Activated CD4-positive, alpha-beta T cell treated with anti-CD3 and anti-CD28 coated beads, Interleukin-2, amount 10 ng/mL, durations not matched to agents 7 days and 5 days (primary cell): ENCODE data around the gene MTURN. TPM values are rescaled to one million over a fixed set of nuclear protein-coding genes. Genes with fewer than 3 reads are reported as not detected.
A peak's percentile ranks its signal among the peaks of the same experiment; 100 is the strongest.

Experiments used
- CTCF ChIA-PET: fragments of 350-600 bp; sonication (Branson Sonifier 250); formaldehyde crosslinking; loops from one replicate; lab custom pipeline; 2021; ENCODE audit warnings: antibody characterized with exemption; lab: Charles Lee
- POLR2A ChIA-PET: fragments of 350-600 bp; sonication (Branson Sonifier 250); formaldehyde crosslinking; loops from one replicate; lab custom pipeline; 2021; ENCODE audit warnings: antibody characterized with exemption; lab: Charles Lee
- DNase-seq: peaks from one replicate; pipeline ENCODE4 v3.0.0-alpha.2; 2020
- H3K27ac Mint-ChIP-seq: one replicate; pipeline ENCODE4 v1.8.0; 2021; ENCODE audit warnings: mild to moderate bottlenecking, moderate library complexity, mixed read lengths
- H3K27me3 Mint-ChIP-seq: one replicate; pipeline ENCODE4 v1.8.0; 2021; ENCODE audit warnings: mixed read lengths
- H3K36me3 Mint-ChIP-seq: one replicate; pipeline ENCODE4 v1.8.0; 2021; ENCODE audit warnings: low read depth, mixed read lengths
- H3K4me1 Mint-ChIP-seq: one replicate; pipeline ENCODE4 v1.8.0; 2021; ENCODE audit warnings: mixed read lengths
- H3K4me3 Mint-ChIP-seq: one replicate; pipeline ENCODE4 v1.8.0; 2021; ENCODE audit warnings: mild to moderate bottlenecking, moderate library complexity, mixed read lengths
- H3K9me3 Mint-ChIP-seq: one replicate; pipeline ENCODE4 v1.8.0; 2021; ENCODE audit warnings: mixed read lengths
- total RNA-seq, 2 experiments: library from RNA; stranded (reverse); gene quantifications; one replicate each; pipeline ENCODE4 v1.2.3, GENCODE V29; 2021

The MTURN gene
- total RNA-seq, 2 experiments from 2014 or later = 3.7 to 4.1 TPM

- peaks cover 45% of the 10 kb centered on the region for H3K4me1 Mint-ChIP-seq
- no peak for DNase-seq
- H3K36me3 Mint-ChIP-seq = peaks cover 1% of the 10 kb centered on the region
- CTCF ChIA-PET = interaction anchor here (1.4 kb wide), 1 partner anchor 9 kb away, joined by 4 read pairs; no protein-coding TSS in a partner anchor
- H3K27ac Mint-ChIP-seq = peak overlapping the region; percentile 14
- POLR2A ChIA-PET = interaction anchor here (0.7 kb wide), 1 partner anchor 55 kb away, joined by 4 read pairs; no protein-coding TSS in a partner anchor
- no peaks in the 10 kb centered on the region for H3K27me3 Mint-ChIP-seq
- no peak overlapping the region for H3K4me3 Mint-ChIP-seq
- H3K9me3 Mint-ChIP-seq = no peaks in the 10 kb centered on the region
Observed at GRCh38 chr7:30155481-30155880, 20.7 kb downstream of the MTURN start.

GRCh38 chr7:30157204-30157603 lies 22.4 kb downstream of the MTURN start:
- H3K27ac Mint-ChIP-seq = peak overlapping the region; percentile 77
- H3K4me1 Mint-ChIP-seq = peaks cover 60% of the 10 kb centered on the region
- DNase-seq = peak; percentile 67
- ChIA-PET POLR2A (no interaction called here), CTCF (interaction anchor here (1.2 to 2.2 kb wide), 2 partner anchors 11 to 23 kb away, joined by 3 to 7 read pairs; partner anchors contain the start of gene MTURN)
- no peak overlapping the region for H3K4me3 Mint-ChIP-seq
- H3K9me3 Mint-ChIP-seq = no peaks in the 10 kb centered on the region
- peaks cover 1% of the 10 kb centered on the region for H3K36me3 Mint-ChIP-seq
- H3K27me3 Mint-ChIP-seq = no peaks in the 10 kb centered on the region

DNA sequence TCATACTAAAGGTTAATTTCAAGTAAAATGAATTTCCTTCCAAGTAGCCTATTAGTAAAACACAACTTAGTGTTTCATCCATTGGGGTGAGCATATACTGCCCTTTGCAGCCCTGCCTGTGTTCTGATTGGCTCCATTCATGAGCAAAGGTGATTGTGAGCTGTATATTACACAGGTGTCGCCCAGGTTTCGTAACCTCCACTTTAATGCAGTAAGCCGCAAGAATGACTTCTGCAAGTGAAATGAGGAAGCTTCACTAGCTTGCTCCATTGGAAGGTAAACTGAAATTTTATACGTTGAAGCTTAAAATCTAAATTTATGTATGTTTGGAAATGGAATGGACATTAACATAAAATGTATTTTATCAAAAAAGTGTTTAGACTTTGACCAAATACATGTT lies 24.4 kb downstream of the MTURN start:
- no peak overlapping the region for H3K27ac Mint-ChIP-seq
- H3K36me3 Mint-ChIP-seq = no peaks in the 10 kb centered on the region
- POLR2A ChIA-PET = no interaction called here
- H3K4me3 Mint-ChIP-seq = no peak overlapping the region
- H3K4me1 Mint-ChIP-seq = peaks cover 78% of the 10 kb centered on the region
- CTCF ChIA-PET = interaction anchor here (1.5 kb wide), 1 partner anchor 13 kb away, joined by 3 read pairs; no protein-coding TSS in a partner anchor
- H3K9me3 Mint-ChIP-seq = no peaks in the 10 kb centered on the region
- no peaks in the 10 kb centered on the region for H3K27me3 Mint-ChIP-seq
- DNase-seq = no peak

DNA sequence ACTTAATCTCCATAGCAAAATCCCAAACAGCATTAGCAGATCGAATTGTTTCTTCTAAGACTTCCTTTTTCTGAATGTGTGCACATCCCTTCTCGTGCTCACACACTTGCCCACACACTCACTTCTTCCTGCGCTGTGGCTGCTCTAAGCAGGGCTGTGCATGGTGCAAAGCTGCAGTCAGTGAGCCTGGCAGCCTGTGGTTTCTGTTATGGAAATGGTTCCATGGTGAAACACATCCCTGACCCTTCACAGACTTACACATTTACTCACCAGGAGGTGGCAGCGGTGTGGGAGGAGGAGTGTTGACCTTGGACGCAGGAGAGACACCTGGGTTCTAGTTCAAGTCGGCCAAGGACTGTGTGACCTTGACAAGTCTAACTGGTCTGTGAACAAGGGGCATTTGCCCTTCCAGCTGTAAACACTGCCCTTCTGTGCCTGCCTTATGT lies 24.9 kb downstream of the MTURN start:
- peak; percentile 45 for DNase-seq
- Mint-ChIP-seq H3K27ac (peak overlapping the region; percentile 51), H3K4me1 (peaks cover 83% of the 10 kb centered on the region), H3K9me3 (no peaks in the 10 kb centered on the region), H3K27me3 (no peaks in the 10 kb centered on the region), H3K36me3 (no peaks in the 10 kb centered on the region), H3K4me3 (no peak overlapping the region)
- POLR2A ChIA-PET = no interaction called here
- CTCF ChIA-PET = interaction anchor here (1.5 kb wide), 1 partner anchor 14 kb away, joined by 3 read pairs; no protein-coding TSS in a partner anchor

- Mint-ChIP-seq H3K4me1 (peaks cover 82% of the 10 kb centered on the region), H3K36me3 (no peaks in the 10 kb centered on the region), H3K9me3 (no peaks in the 10 kb centered on the region), H3K27me3 (no peaks in the 10 kb centered on the region), H3K4me3 (no peak overlapping the region), H3K27ac (peak overlapping the region; percentile 51)
- CTCF ChIA-PET = interaction anchor here (1.5 kb wide), 1 partner anchor 14 kb away, joined by 3 read pairs; no protein-coding TSS in a partner anchor
- POLR2A ChIA-PET = no interaction called here
- DNase-seq = no peak
Observed at GRCh38 chr7:30160329-30160728, 25.5 kb downstream of the MTURN start.

GRCh38 chr7:30162133-30162532 lies 27.3 kb downstream of the MTURN start:
- no peak for DNase-seq
- Mint-ChIP-seq H3K4me3 (peak overlapping the region; percentile 44), H3K9me3 (no peaks in the 10 kb centered on the region), H3K27ac (peak overlapping the region; percentile 88), H3K27me3 (no peaks in the 10 kb centered on the region), H3K4me1 (peaks cover 70% of the 10 kb centered on the region), H3K36me3 (no peaks in the 10 kb centered on the region)
- ChIA-PET CTCF (interaction anchor here (0.7 to 2.0 kb wide), 4 partner anchors 9 to 161 kb away, joined by 3 to 5 read pairs (median 4); no protein-coding TSS in a partner anchor), POLR2A (no interaction called here)

- ChIA-PET CTCF (interaction anchor here (0.7 to 2.0 kb wide), 4 partner anchors 10 to 160 kb away, joined by 3 to 5 read pairs (median 4); no protein-coding TSS in a partner anchor), POLR2A (no interaction called here)
Observed at GRCh38 chr7:30162622-30163124, 27.9 kb downstream of the MTURN start.

GRCh38 chr7:30163231-30163894 lies 28.6 kb downstream of the MTURN start:
- H3K36me3 Mint-ChIP-seq = no peaks in the 10 kb centered on the region
- peak overlapping the region; percentile 48 for H3K4me3 Mint-ChIP-seq
- peak overlapping the region; percentile 88 for H3K27ac Mint-ChIP-seq
- H3K9me3 Mint-ChIP-seq = no peaks in the 10 kb centered on the region
- peak; percentile 27 for DNase-seq
- peaks cover 59% of the 10 kb centered on the region for H3K4me1 Mint-ChIP-seq
- H3K27me3 Mint-ChIP-seq = no peaks in the 10 kb centered on the region
- ChIA-PET POLR2A (no interaction called here), CTCF (interaction anchor here (0.6 to 1.5 kb wide), 3 partner anchors 15 to 154 kb away, joined by 3 read pairs; no protein-coding TSS in a partner anchor)

More at GRCh38 chr7:30162622-30163124, 27.9 kb downstream of the MTURN start:
- Mint-ChIP-seq H3K27me3 (no peaks in the 10 kb centered on the region), H3K4me3 (peak overlapping the region; percentile 44), H3K36me3 (no peaks in the 10 kb centered on the region), H3K27ac (peak overlapping the region; percentile 88), H3K9me3 (no peaks in the 10 kb centered on the region), H3K4me1 (peaks cover 64% of the 10 kb centered on the region)
- DNase-seq = peak; percentile 23

DNA sequence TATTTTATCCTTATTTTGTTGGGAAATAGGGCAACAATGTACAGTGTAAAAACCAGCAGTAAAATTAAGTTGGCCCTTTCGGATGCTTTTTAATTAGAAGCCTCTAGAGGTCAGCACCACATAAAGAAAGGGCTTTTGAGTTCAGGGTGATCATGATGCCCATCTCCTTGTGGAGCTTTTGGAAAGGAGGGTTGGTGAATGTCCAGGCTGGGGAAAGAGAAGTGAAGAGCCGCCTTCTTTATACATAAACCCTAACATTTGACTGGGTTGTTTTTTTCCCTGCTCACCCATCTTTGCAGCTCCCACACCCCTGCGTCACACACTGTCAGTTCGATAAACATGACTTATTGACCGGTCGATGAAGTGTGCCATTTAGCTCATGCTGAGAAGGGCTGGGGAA lies 29.8 kb downstream of the MTURN start:
- POLR2A ChIA-PET = no interaction called here
- no peaks in the 10 kb centered on the region for H3K36me3 Mint-ChIP-seq
- CTCF ChIA-PET = interaction anchor here (0.7 to 1.4 kb wide), 2 partner anchors 13 to 15 kb away, joined by 3 read pairs; no protein-coding TSS in a partner anchor
- H3K4me3 Mint-ChIP-seq = no peak overlapping the region
- DNase-seq = no peak
- no peak overlapping the region for H3K27ac Mint-ChIP-seq
- no peaks in the 10 kb centered on the region for H3K27me3 Mint-ChIP-seq
- peaks cover 48% of the 10 kb centered on the region for H3K4me1 Mint-ChIP-seq
- no peaks in the 10 kb centered on the region for H3K9me3 Mint-ChIP-seq

DNA sequence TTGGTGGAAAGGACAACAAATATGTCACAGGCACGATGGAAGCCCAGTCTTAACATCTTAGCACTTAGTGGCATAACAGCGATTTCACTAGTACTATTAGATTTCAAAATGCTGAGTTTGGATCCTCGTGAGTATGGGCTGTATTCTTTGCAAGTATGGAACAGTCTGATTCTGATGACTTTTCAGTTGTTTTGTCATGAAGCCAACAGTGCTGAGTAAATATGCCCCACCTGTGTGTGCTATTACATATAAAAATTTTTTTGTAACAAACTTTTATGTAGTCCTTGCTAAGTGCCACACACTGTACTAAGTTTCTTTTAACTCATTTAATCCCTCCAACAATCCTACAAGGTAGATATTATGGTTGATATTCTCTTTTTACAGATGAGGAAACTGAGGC lies 30.8 kb downstream of the MTURN start:
- H3K27ac Mint-ChIP-seq = no peak overlapping the region
- no peaks in the 10 kb centered on the region for H3K27me3 Mint-ChIP-seq
- no peaks in the 10 kb centered on the region for H3K9me3 Mint-ChIP-seq
- no peak for DNase-seq
- H3K4me3 Mint-ChIP-seq = no peak overlapping the region
- H3K36me3 Mint-ChIP-seq = no peaks in the 10 kb centered on the region
- CTCF ChIA-PET = interaction anchor here (1.7 kb wide), 1 partner anchor 11 kb away, joined by 7 read pairs; no protein-coding TSS in a partner anchor
- peaks cover 38% of the 10 kb centered on the region for H3K4me1 Mint-ChIP-seq
- POLR2A ChIA-PET = no interaction called here

DNA sequence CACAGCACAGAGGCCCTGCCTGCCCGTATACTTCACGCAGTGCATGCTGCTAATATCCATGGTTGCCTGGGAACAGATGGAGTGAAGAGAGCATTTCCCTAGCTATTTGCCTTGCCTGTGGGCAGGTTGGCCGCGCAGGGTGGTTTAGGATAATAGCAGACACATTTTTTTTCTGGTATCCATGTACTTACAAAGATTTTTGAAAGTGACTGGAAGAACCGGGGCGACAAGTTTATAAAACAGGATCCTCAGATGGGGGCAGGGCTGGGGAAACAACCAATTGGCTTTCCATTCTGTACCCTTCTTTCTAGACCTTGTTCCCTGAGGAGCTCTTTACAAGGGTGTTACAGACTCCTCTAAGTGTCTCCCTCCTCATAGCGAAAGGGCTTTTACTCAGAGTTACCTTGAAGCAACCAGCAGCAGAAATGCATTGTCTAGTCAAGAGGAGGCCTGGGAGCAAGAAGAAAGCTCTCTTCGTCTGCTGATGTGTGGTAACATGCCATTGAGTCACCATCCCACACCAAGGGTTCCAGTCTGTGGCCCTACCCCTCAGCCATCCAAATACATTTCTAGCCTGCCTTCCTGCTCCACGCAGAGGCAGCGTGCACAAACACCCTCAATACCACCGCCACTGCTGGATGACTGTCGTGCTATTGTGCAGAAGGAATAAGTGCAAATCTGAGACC lies 31.5 kb downstream of the MTURN start:
- POLR2A ChIA-PET = no interaction called here
- H3K4me1 Mint-ChIP-seq = peaks cover 31% of the 10 kb centered on the region
- CTCF ChIA-PET = interaction anchor here (1.7 kb wide), 1 partner anchor 12 kb away, joined by 7 read pairs; no protein-coding TSS in a partner anchor

DNA sequence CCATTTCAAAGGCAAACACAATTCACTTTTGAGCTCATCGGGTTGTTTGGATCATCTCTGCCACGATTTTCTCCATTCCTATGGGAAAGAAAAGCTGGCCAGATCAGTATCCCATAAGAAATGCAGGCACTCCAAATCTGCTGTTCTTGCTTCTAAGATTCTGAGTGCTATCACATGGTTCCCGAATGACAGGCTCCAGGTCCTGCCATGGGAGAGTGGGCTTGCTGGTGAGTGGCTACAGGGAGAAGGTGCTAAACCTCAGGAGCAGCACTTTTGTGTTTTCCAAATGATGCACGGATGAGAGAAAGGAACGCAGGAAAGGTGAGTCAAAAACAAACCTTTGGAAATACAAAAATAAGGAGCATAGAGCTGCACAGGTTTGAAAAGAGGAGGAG lies 32.1 kb downstream of the MTURN start:
- H3K27me3 Mint-ChIP-seq = no peaks in the 10 kb centered on the region
- H3K9me3 Mint-ChIP-seq = no peaks in the 10 kb centered on the region
- POLR2A ChIA-PET = no interaction called here

More for the DNA sequence above, 31.5 kb downstream of the MTURN start:
- Mint-ChIP-seq H3K36me3 (no peaks in the 10 kb centered on the region), H3K27me3 (no peaks in the 10 kb centered on the region), H3K27ac (no peak overlapping the region), H3K9me3 (no peaks in the 10 kb centered on the region), H3K4me3 (no peak overlapping the region)
- DNase-seq = no peak

More for the DNA sequence above, 32.1 kb downstream of the MTURN start:
- no peak overlapping the region for H3K27ac Mint-ChIP-seq
- CTCF ChIA-PET = interaction anchor here (1.7 kb wide), 1 partner anchor 12 kb away, joined by 7 read pairs; no protein-coding TSS in a partner anchor
- H3K4me3 Mint-ChIP-seq = no peak overlapping the region
- H3K36me3 Mint-ChIP-seq = no peaks in the 10 kb centered on the region
- DNase-seq = no peak
- H3K4me1 Mint-ChIP-seq = peaks cover 28% of the 10 kb centered on the region
